Tibial artery (tissue), 4 donors: Measurements from ENCODE around the gene LOXL3.

Source experiments
- DNase-seq, 2 donors: peaks; one replicate each; pipeline ENCODE4 v3.0.0-alpha.2; 2019
- H3K27ac ChIP-seq, 2 donors: fragments of 200-600 bp; sonication (generic) in 1 of 2; 1 replicate in 1 of 2; 2 replicates in 1 of 2; pipeline ENCODE4 v1.5.1; 2018 to 2019; ENCODE audit warnings: mild to moderate bottlenecking in 1 of 2
- H3K27me3 ChIP-seq, 2 donors: fragments of 200-600 bp; sonication (generic) in 1 of 2; one replicate each; pipeline versions ENCODE4 v1.5.1 to v1.6.0; 2016 to 2019
- H3K36me3 ChIP-seq, 3 donors: fragments of 200-600 bp; sonication (generic) in 2 of 3; one replicate each; pipeline ENCODE4 v1.5.1; 2016 to 2019; ENCODE audit warnings: mild to moderate bottlenecking in 2 of 3
- H3K4me1 ChIP-seq, 4 donors: fragments of 200-600 bp; sonication (generic) in 2 of 4; 1 replicate in 3 of 4; 2 replicates in 1 of 4; pipeline ENCODE4 v1.5.1; 2016 to 2019
- H3K4me3 ChIP-seq, 2 donors: fragments of 200-600 bp; sonication (generic) in 1 of 2; 1 replicate in 1 of 2; 2 replicates in 1 of 2; pipeline ENCODE4 v1.5.1; 2018 to 2019; ENCODE audit warnings: mild to moderate bottlenecking in 2 of 2
- H3K9me3 ChIP-seq, 3 donors: fragments of 200-600 bp; sonication (generic) in 1 of 3; one replicate each; pipeline ENCODE4 v1.5.1; 2016 to 2019
- CTCF ChIP-seq, 2 experiments: fragments of 200-600 bp in 1 of 2; fragments of 450-650 bp in 1 of 2; IDR thresholded peaks; one replicate each; pipeline ENCODE4 v1.5.1; 2017 to 2019; ENCODE audit warnings: antibody characterized with exemption in 2 of 2, mild to moderate bottlenecking in 1 of 2, moderate library complexity in 1 of 2
- intact Hi-C: fragments of 100-400 bp; cut with DNase I; formaldehyde crosslinking; loops from one replicate; pipeline ENCODE4 v1.15.0; 2023; ENCODE audit warnings: low total_unique reads

The LOXL3 gene

GRCh38 chr2:74542978-74543377, 10.8 kb downstream of the LOXL3 start:
- no peak overlapping the region for H3K27ac ChIP-seq
- no peaks in the 10 kb centered on the region for H3K36me3 ChIP-seq
- intact Hi-C loops: no loop called here
- no peak for DNase-seq
- H3K27me3 ChIP-seq: no peaks in the 10 kb centered on the region
- TF ChIP-seq CTCF (IDR thresholded peaks at IDR 0.05): no peak
- no peak overlapping the region for H3K4me3 ChIP-seq
- no peaks in the 10 kb centered on the region for H3K9me3 ChIP-seq
- H3K4me1 ChIP-seq: no peaks in the 10 kb centered on the region

GRCh38 chr2:74540291-74540690, 13.5 kb downstream of the LOXL3 start:
- TF ChIP-seq CTCF (IDR thresholded peaks at IDR 0.05): no peak
- no peaks in the 10 kb centered on the region for H3K36me3 ChIP-seq
- no peak overlapping the region for H3K4me3 ChIP-seq
- peak; percentile 74 to 76 for DNase-seq
- intact Hi-C loops: no loop called here
- H3K27ac ChIP-seq: no peak overlapping the region
- H3K9me3 ChIP-seq: no peaks in the 10 kb centered on the region
- H3K4me1 ChIP-seq: no peaks in the 10 kb centered on the region
- no peaks in the 10 kb centered on the region for H3K27me3 ChIP-seq

- H3K27me3 ChIP-seq: no peaks in the 10 kb centered on the region
- DNase-seq: peak in 1 of 2 donors; percentile 24
- H3K27ac ChIP-seq: no peak overlapping the region
- H3K36me3 ChIP-seq: peaks cover 0 to 4% (median 0%) of the 10 kb centered on the region in 3 donors
- no peaks in the 10 kb centered on the region for H3K4me1 ChIP-seq
- no peaks in the 10 kb centered on the region for H3K9me3 ChIP-seq
- intact Hi-C loops: no loop called here
- H3K4me3 ChIP-seq: no peak overlapping the region
- TF ChIP-seq CTCF (IDR thresholded peaks at IDR 0.05): no peak
Measured at GRCh38 chr2:74538881-74539339, 14.8 kb downstream of the LOXL3 start.

- intact Hi-C loops: no loop called here
- peak in 1 of 2 donors; percentile 33 for DNase-seq
- Histone ChIP-seq H3K36me3 (peaks cover 0 to 22% (median 12%) of the 10 kb centered on the region in 3 donors), H3K4me1 (no peaks in the 10 kb centered on the region), H3K27ac (no peak overlapping the region), H3K9me3 (no peaks in the 10 kb centered on the region), H3K27me3 (no peaks in the 10 kb centered on the region), H3K4me3 (no peak overlapping the region)
- TF ChIP-seq CTCF (IDR thresholded peaks at IDR 0.05): no peak
Measured at GRCh38 chr2:74537140-74537539, 16.6 kb downstream of the LOXL3 start.

- Histone ChIP-seq H3K27ac (no peak overlapping the region), H3K4me3 (no peak overlapping the region), H3K4me1 (peaks cover 0 to 5% (median 4%) of the 10 kb centered on the region in 4 donors), H3K36me3 (peaks cover 0 to 24% (median 12%) of the 10 kb centered on the region in 3 donors), H3K27me3 (no peaks in the 10 kb centered on the region), H3K9me3 (no peaks in the 10 kb centered on the region)
- intact Hi-C loops: no loop called here
- DNase-seq: peak in 1 of 2 donors; percentile 58
- no peak for TF ChIP-seq CTCF (IDR thresholded peaks at IDR 0.05)
Measured at GRCh38 chr2:74536166-74536950, 17.4 kb downstream of the LOXL3 start.
